H1 (cell line): ENCODE results near the gene RBM4B. TPM values are rescaled to one million over a fixed set of nuclear protein-coding genes. Genes with fewer than 3 reads are reported as not detected.

Experiments used
- BCL11A ChIP-seq, 2 experiments: IDR thresholded peaks; one replicate each; pipeline ENCODE4 v1.6.1; 2011; ENCODE audit warnings: low read depth in 2 of 2, low read length in 2 of 2, mild to moderate bottlenecking in 2 of 2
- KDM4A ChIP-seq: IDR thresholded peaks from one replicate; pipeline ENCODE4 v1.7.1; 2012; ENCODE audit warnings: low read depth, mild to moderate bottlenecking, moderate library complexity, low read length, inconsistent platforms; ENCODE audit not compliant: severe bottlenecking
- POLR2A ChIP-seq, 2 experiments: IDR thresholded peaks; 1 replicate in 1 of 2; 2 replicates in 1 of 2; pipeline ENCODE4 v1.6.1; 2011; ENCODE audit warnings: low read depth in 2 of 2, low read length in 2 of 2, mild to moderate bottlenecking in 2 of 2; ENCODE audit errors: control extremely low read depth in 1 of 2
- POLR2AphosphoS5 ChIP-seq: IDR thresholded peaks from 2 replicates; pipeline ENCODE4 v1.6.1; 2011; ENCODE audit warnings: low read depth, low read length
- SAP30 ChIP-seq: fragments of 300-600 bp; sonication (generic); IDR thresholded peaks from 2 replicates; pipeline ENCODE4 v1.7.1; 2012; ENCODE audit warnings: low read length, moderate library complexity, mild to moderate bottlenecking, inconsistent platforms; ENCODE audit not compliant: insufficient read depth, insufficient replicate concordance
- SIX5 ChIP-seq: IDR thresholded peaks from 2 replicates; pipeline ENCODE4 v1.6.1; 2011; ENCODE audit warnings: mild to moderate bottlenecking, low read depth, low read length
- polyA plus RNA-seq, 7 experiments: library from polyadenylated mRNA; depleted of rRNA in 3 of 7; stranded (reverse) in 5 of 7; unstranded in 2 of 7; fragments of >200 nt in 5 of 7; fragments of 200-250 nt in 2 of 7; gene quantifications; 1 replicate in 5 of 7; 2 replicates in 1 of 7; 4 replicates in 1 of 7; pipeline versions ENCODE4 v1.2.1 to v1.2.3, GENCODE V29; 2011 to 2013; ENCODE audit warnings: missing spikeins in 2 of 7, mixed read lengths in 2 of 7
- total RNA-seq: library from RNA; stranded (reverse); fragmentation: NEBNext Ultra II Directional; extraction: Animal tissue kit (Norgen Biotek cat#: 25700); gene quantifications from 2 replicates; pipeline ENCODE4 v1.2.1, GENCODE V29; 2021

The RBM4B gene
- total and polyA plus RNA-seq, 2 of the 8 experiments (the other 6 are each of a cell fraction or from before 2014, with no cell fraction given): 27.5 to 30.5 TPM

GRCh38 chr11:66713746-66714480, 36.2 kb upstream of the RBM4B start (continued):
- TF ChIP-seq SAP30 (no peak), KDM4A (no peak), SIX5 (no peak), POLR2AphosphoS5 (no peak), BCL11A (IDR thresholded peaks at IDR 0.05; ENCODE audit: low read depth in 2 of 2, low read length in 2 of 2) (no peak), POLR2A (IDR thresholded peaks at IDR 0.05; ENCODE audit: control extremely low read depth in 1 of 2, low read depth in 2 of 2, low read length in 2 of 2) (no peak)
